Naive thymus-derived CD8-positive, alpha-beta T cell (primary cell): ENCODE results near the gene PDZD7. TPM values are rescaled to one million over a fixed set of nuclear protein-coding genes. Genes with fewer than 3 reads are reported as not detected.

Experiments used
- ATAC-seq, 2 donors: fragments of 150-1000 bp; cut with Tn5 transposase in 1 of 2; sonication (Bioruptor Pico), chemical (Tn5 transposase) in 1 of 2; 1 replicate in 1 of 2; 2 replicates in 1 of 2; pipeline ENCODE4 v1.10.0; 2021; ENCODE audit warnings: mild to moderate bottlenecking in 2 of 2, moderate library complexity in 2 of 2
- POLR2A ChIA-PET: fragments of 350-600 bp; sonication (Branson Sonifier 250); formaldehyde crosslinking; loops from one replicate; lab custom pipeline; 2021; ENCODE audit warnings: antibody characterized with exemption; lab: Charles Lee
- DNase-seq, 10 donors: peaks; one replicate each; pipeline versions ENCODE4 v3.0.0 to v3.0.0-alpha.2; 2020 to 2022
- H3K27ac Mint-ChIP-seq, 10 donors: one replicate each; pipeline ENCODE4 v1.8.0; 2020 to 2022; ENCODE audit warnings: mild to moderate bottlenecking in 10 of 10, mixed read lengths in 10 of 10, moderate library complexity in 4 of 10, inconsistent platforms in 1 of 10
- H3K27me3 Mint-ChIP-seq, 5 donors: one replicate each; pipeline ENCODE4 v1.8.0; 2021 to 2022; ENCODE audit warnings: mixed read lengths in 5 of 5
- H3K36me3 Mint-ChIP-seq, 3 donors: one replicate each; pipeline ENCODE4 v1.8.0; 2020 to 2022; ENCODE audit warnings: mixed read lengths in 3 of 3, mild to moderate bottlenecking in 2 of 3, inconsistent platforms in 1 of 3
- H3K4me1 Mint-ChIP-seq, 4 donors: one replicate each; pipeline ENCODE4 v1.8.0; 2021 to 2022; ENCODE audit warnings: mixed read lengths in 4 of 4
- H3K4me3 Mint-ChIP-seq, 10 donors: one replicate each; pipeline ENCODE4 v1.8.0; 2020 to 2022; ENCODE audit warnings: mild to moderate bottlenecking in 10 of 10, mixed read lengths in 10 of 10, moderate library complexity in 6 of 10, inconsistent platforms in 1 of 10
- H3K9me3 Mint-ChIP-seq, 9 donors: one replicate each; pipeline ENCODE4 v1.8.0; 2020 to 2022; ENCODE audit warnings: mixed read lengths in 9 of 9, mild to moderate bottlenecking in 3 of 9, inconsistent platforms in 1 of 9, moderate library complexity in 1 of 9
- microRNA-seq: library from miRNA; unstranded; fragments of <30 nt; microRNA quantifications from one replicate; pipeline ENCODE4 v1.2.0, GENCODE V29; 2022; ENCODE audit warnings: borderline microRNAs expressed
- polyA plus RNA-seq, 3 donors: library from polyadenylated mRNA; unstranded; fragments of 300-500 nt; fragmentation: Illumina TruSeq; gene quantifications; one replicate each; pipeline ENCODE4 v1.2.3, GENCODE V29; 2021
- total RNA-seq, 8 experiments: library from RNA in 2 of 8; stranded (reverse) in 2 of 8; gene quantifications; one replicate each; pipeline ENCODE4 v1.2.3 and lab custom pipeline; 2021 to 2026

The PDZD7 gene
- total and polyA plus RNA-seq, 5 experiments from 2014 or later = 0.39 to 1.4 (median 1.1) TPM

DNA sequence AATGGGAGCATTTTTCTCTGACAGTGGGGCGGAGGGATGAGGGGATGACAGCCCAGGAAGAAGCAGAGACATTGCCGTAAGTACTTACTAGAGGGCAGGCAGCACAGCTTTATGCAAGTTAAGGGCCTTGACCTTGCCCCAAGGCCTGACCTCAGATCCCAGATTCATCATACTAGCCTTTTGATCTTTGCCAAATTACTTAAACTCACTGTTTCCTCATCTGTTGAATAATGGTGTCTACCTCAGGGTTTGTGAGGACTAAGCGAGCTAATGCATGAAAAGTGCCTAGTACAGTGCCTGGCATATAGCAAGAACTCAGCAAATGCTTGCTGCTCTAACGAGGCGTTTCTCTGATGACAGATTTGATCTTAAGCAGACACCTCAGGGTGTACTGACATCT lies 65.1 kb downstream of the PDZD7 start:
- ATAC-seq (no peak), DNase-seq (no peak)
- POLR2A ChIA-PET = no interaction called here
- no peaks in the 10 kb centered on the region for H3K9me3 Mint-ChIP-seq
- H3K27ac Mint-ChIP-seq = peak overlapping the region in 1 of 10 donors; percentile 60
- no peak overlapping the region for H3K4me3 Mint-ChIP-seq
- peaks cover 6 to 26% (median 10%) of the 10 kb centered on the region in 4 donors for H3K4me1 Mint-ChIP-seq
- H3K36me3 Mint-ChIP-seq = peaks cover 0 to 32% (median 11%) of the 10 kb centered on the region in 3 donors
- H3K27me3 Mint-ChIP-seq = no peaks in the 10 kb centered on the region

DNA sequence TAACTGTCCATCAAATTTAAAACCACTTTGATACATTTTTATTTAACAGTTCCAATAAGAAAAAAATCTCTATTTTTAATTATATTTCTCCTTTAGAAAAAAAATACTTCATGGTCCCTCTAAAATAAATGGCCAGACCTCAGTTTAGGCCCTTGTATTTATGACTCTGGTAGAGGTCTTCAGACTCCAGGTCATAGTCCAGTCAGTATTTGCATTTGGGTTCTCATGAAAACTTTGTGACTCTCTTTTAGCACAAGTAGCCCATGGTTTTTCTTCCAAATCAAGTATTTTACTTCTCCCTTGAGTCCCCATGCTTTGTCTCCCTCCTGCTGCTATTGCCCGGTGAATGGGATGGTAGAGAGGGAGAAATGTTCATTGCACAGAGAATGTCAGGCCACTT lies 67.1 kb downstream of the PDZD7 start:
- H3K36me3 Mint-ChIP-seq = peaks cover 7 to 49% (median 20%) of the 10 kb centered on the region in 3 donors
- POLR2A ChIA-PET = no interaction called here
- DNase-seq = no peak
- peaks cover 6 to 8% (median 7%) of the 10 kb centered on the region in 4 donors for H3K4me1 Mint-ChIP-seq
- no peaks in the 10 kb centered on the region for H3K27me3 Mint-ChIP-seq
- no peak overlapping the region for H3K4me3 Mint-ChIP-seq
- H3K9me3 Mint-ChIP-seq = no peaks in the 10 kb centered on the region
- ATAC-seq = no peak
- no peak overlapping the region for H3K27ac Mint-ChIP-seq

GRCh38 chr10:100962351-100963080 lies 68.4 kb downstream of the PDZD7 start:
- peaks cover 0 to 2% (median 0%) of the 10 kb centered on the region in 4 donors for H3K4me1 Mint-ChIP-seq
- no peak for ATAC-seq

DNA sequence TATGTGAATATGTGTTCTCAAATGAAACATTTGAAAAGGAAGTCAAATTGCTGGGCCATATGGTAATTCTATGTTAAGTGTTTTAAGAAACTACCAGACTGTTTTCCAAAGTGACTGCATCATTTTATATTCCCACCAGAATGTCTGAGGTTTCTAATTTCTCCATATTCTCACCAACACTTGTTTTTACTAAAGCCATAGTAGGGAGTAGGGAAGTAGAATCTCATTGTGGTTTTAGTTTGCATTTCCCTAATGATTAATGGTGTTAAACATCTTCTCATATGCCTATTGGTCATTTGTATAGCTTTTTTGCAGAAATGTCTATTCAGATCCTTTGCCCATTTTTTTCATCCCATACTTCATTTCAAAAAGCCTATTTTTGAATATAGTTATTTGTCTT lies 70.7 kb downstream of the PDZD7 start:
- peaks cover 0 to 3% (median under 1%) of the 10 kb centered on the region in 4 donors for H3K4me1 Mint-ChIP-seq
- H3K4me3 Mint-ChIP-seq = no peak overlapping the region
- ATAC-seq = no peak
- POLR2A ChIA-PET = no interaction called here
- H3K36me3 Mint-ChIP-seq = peaks cover 7 to 70% (median 21%) of the 10 kb centered on the region in 3 donors
- H3K9me3 Mint-ChIP-seq = no peaks in the 10 kb centered on the region
- DNase-seq = no peak
- no peaks in the 10 kb centered on the region for H3K27me3 Mint-ChIP-seq
- H3K27ac Mint-ChIP-seq = no peak overlapping the region

More at GRCh38 chr10:100962351-100963080, 68.4 kb downstream of the PDZD7 start:
- peaks cover 7 to 57% (median 20%) of the 10 kb centered on the region in 3 donors for H3K36me3 Mint-ChIP-seq
- H3K27ac Mint-ChIP-seq = peak overlapping the region in 1 of 10 donors; percentile 8
- H3K9me3 Mint-ChIP-seq = no peaks in the 10 kb centered on the region
- no peaks in the 10 kb centered on the region for H3K27me3 Mint-ChIP-seq
- POLR2A ChIA-PET = interaction anchor here (0.6 kb wide), 1 partner anchor 1697 kb away, joined by 4 read pairs; no protein-coding TSS in a partner anchor
- no peak for DNase-seq
- H3K4me3 Mint-ChIP-seq = no peak overlapping the region

Small RNA genes lying within 50 kb of the gene (microRNA-seq; reads per million reads assigned to microRNA genes)
- not detected for gene MIR608

Other genes starting within 250 kb of the PDZD7 start
- 10 to 100 TPM; 45.8 to 46.1 TPM for gene SLF2, start 118.2 kb downstream of the PDZD7 start, total RNA-seq
- 10 to 100 TPM in 2 of 3 donors, 1 to 10 TPM in 1; 9.7 to 11.2 (median 11.0) TPM for gene SLF2, start 118.2 kb downstream of the PDZD7 start, polyA plus RNA-seq
- gene SEMA4G, start 61.6 kb downstream of the PDZD7 start, total RNA-seq = 1 to 10 TPM; 1.6 to 2.0 TPM
- gene SEMA4G, start 61.6 kb downstream of the PDZD7 start, polyA plus RNA-seq = under 1 TPM in 1 of 3 donors, not detected in 2; 0.14 TPM
- 10 to 100 TPM; 64.9 to 66.6 TPM for gene MRPL43, start 43.6 kb downstream of the PDZD7 start, total RNA-seq
- gene MRPL43, start 43.6 kb downstream of the PDZD7 start, polyA plus RNA-seq = 100 to 1,000 TPM; 117 to 136 (median 123) TPM
- gene TWNK, start 43.6 kb downstream of the PDZD7 start, total RNA-seq = 10 to 100 TPM; 17.0 to 18.2 TPM
- 10 to 100 TPM in 1 of 3 donors, 1 to 10 TPM in 2; 5.3 to 18.2 (median 9.7) TPM for gene TWNK, start 43.6 kb downstream of the PDZD7 start, polyA plus RNA-seq
- gene LZTS2, start 31.3 kb downstream of the PDZD7 start, total RNA-seq = 10 to 100 TPM; 33.5 to 34.3 TPM
- gene LZTS2, start 31.3 kb downstream of the PDZD7 start, polyA plus RNA-seq = 10 to 100 TPM; 10.8 to 19.5 (median 13.1) TPM
- gene SFXN3, start 105 bp upstream of the PDZD7 start, total RNA-seq = 10 to 100 TPM; 63.1 to 66.9 TPM
- 10 to 100 TPM in 2 of 3 donors, 1 to 10 TPM in 1; 9.9 to 11.5 (median 11.2) TPM for gene SFXN3, start 105 bp upstream of the PDZD7 start, polyA plus RNA-seq
- gene KAZALD1, start 30.9 kb upstream of the PDZD7 start, total RNA-seq = not detected
- gene KAZALD1, start 30.9 kb upstream of the PDZD7 start, polyA plus RNA-seq = not detected
- not detected for gene TLX1, start 100.2 kb upstream of the PDZD7 start, total RNA-seq
- not detected for gene TLX1, start 100.2 kb upstream of the PDZD7 start, polyA plus RNA-seq
- gene LBX1, start 198.3 kb upstream of the PDZD7 start, total RNA-seq = not detected
- not detected for gene LBX1, start 198.3 kb upstream of the PDZD7 start, polyA plus RNA-seq